Measurements from ENCODE around the gene GLG1.
"Not testable (repeated sequence)": the region's sequence is repeated elsewhere in the genome, so short reads cannot be mapped to it uniquely, and the experiment has no call there.

Gene GLG1

GRCh38 chr16:74540663-74541062, 66.3 kb downstream of the GLG1 start:
- H3K36me3 ChIP-seq (replicated peaks; ENCODE audit: low read depth, low read length); H3K4me2 ChIP-seq (ENCODE audit: low read length); H3K79me2 ChIP-seq (ENCODE audit: low read length); H3K27me3 ChIP-seq (ENCODE audit: low read depth, low read length); H3K4me3 ChIP-seq (ENCODE audit: low read length); H3K9me3 ChIP-seq (ENCODE audit: insufficient read depth, low read length); H3K9ac ChIP-seq (ENCODE audit: low read length); H4K20me1 ChIP-seq (ENCODE audit: insufficient read depth, low read length); H2AFZ ChIP-seq (ENCODE audit: low read depth, low read length); H3K4me1 ChIP-seq (ENCODE audit: low read length); H3K27ac ChIP-seq (ENCODE audit: low read length): not testable (repeated sequence)

GRCh38 chr16:74538801-74539200, 68.1 kb downstream of the GLG1 start:
- not testable (repeated sequence) for H3K27ac ChIP-seq (ENCODE audit: low read length); H3K9me3 ChIP-seq (ENCODE audit: insufficient read depth, low read length); H3K36me3 ChIP-seq (replicated peaks; ENCODE audit: low read depth, low read length); H2AFZ ChIP-seq (ENCODE audit: low read depth, low read length); H4K20me1 ChIP-seq (ENCODE audit: insufficient read depth, low read length); H3K27me3 ChIP-seq (ENCODE audit: low read depth, low read length); H3K9ac ChIP-seq (ENCODE audit: low read length); H3K4me3 ChIP-seq (ENCODE audit: low read length); H3K4me1 ChIP-seq (ENCODE audit: low read length); H3K4me2 ChIP-seq (ENCODE audit: low read length); H3K79me2 ChIP-seq (ENCODE audit: low read length)

GRCh38 chr16:74537746-74538145, 69.2 kb downstream of the GLG1 start:
- H3K27ac ChIP-seq (ENCODE audit: low read length); H4K20me1 ChIP-seq (ENCODE audit: insufficient read depth, low read length); H3K9ac ChIP-seq (ENCODE audit: low read length); H3K4me3 ChIP-seq (ENCODE audit: low read length); H3K9me3 ChIP-seq (ENCODE audit: insufficient read depth, low read length); H3K36me3 ChIP-seq (replicated peaks; ENCODE audit: low read depth, low read length); H3K4me1 ChIP-seq (ENCODE audit: low read length); H3K4me2 ChIP-seq (ENCODE audit: low read length); H3K79me2 ChIP-seq (ENCODE audit: low read length); H2AFZ ChIP-seq (ENCODE audit: low read depth, low read length); H3K27me3 ChIP-seq (ENCODE audit: low read depth, low read length): not testable (repeated sequence)

GRCh38 chr16:74534650-74535049, 72.3 kb downstream of the GLG1 start:
- not testable (repeated sequence) for H3K36me3 ChIP-seq (replicated peaks; ENCODE audit: low read depth, low read length); H2AFZ ChIP-seq (ENCODE audit: low read depth, low read length); H3K4me1 ChIP-seq (ENCODE audit: low read length); H3K79me2 ChIP-seq (ENCODE audit: low read length); H3K9ac ChIP-seq (ENCODE audit: low read length); H4K20me1 ChIP-seq (ENCODE audit: insufficient read depth, low read length); H3K4me2 ChIP-seq (ENCODE audit: low read length); H3K9me3 ChIP-seq (ENCODE audit: insufficient read depth, low read length); H3K27me3 ChIP-seq (ENCODE audit: low read depth, low read length); H3K27ac ChIP-seq (ENCODE audit: low read length); H3K4me3 ChIP-seq (ENCODE audit: low read length)

- Histone ChIP-seq H3K27me3 (ENCODE audit: low read depth, low read length) (no peaks in the 10 kb centered on the region), H3K4me3 (ENCODE audit: low read length) (no peak overlapping the region), H3K4me1 (ENCODE audit: low read length) (peaks cover 10% of the 10 kb centered on the region), H3K36me3 (replicated peaks; ENCODE audit: low read depth, low read length) (peaks cover 12% of the 10 kb centered on the region), H3K79me2 (ENCODE audit: low read length) (no peaks in the 10 kb centered on the region), H2AFZ (ENCODE audit: low read depth, low read length) (no peak overlapping the region), H4K20me1 (ENCODE audit: insufficient read depth, low read length) (0 out of 2 replicates have a peak, but pooled peaks cover 4% of the 10 kb centered on the region), H3K27ac (ENCODE audit: low read length) (no peak overlapping the region), H3K9ac (ENCODE audit: low read length) (no peak overlapping the region), H3K4me2 (ENCODE audit: low read length) (no peak overlapping the region), H3K9me3 (ENCODE audit: insufficient read depth, low read length) (no peaks in the 10 kb centered on the region)
- no peak for TF ChIP-seq CTCF (IDR thresholded peaks at IDR 0.05; ENCODE audit: low read depth, low read length)
- TF ChIP-seq EZH2phosphoT487 (IDR thresholded peaks at IDR 0.05; ENCODE audit: low read depth) = no peak
Measured at GRCh38 chr16:74524926-74525325, 82.0 kb downstream of the GLG1 start.

GRCh38 chr16:74524117-74524516, 82.8 kb downstream of the GLG1 start:
- no peak overlapping the region for H3K4me2 ChIP-seq (ENCODE audit: low read length)
- no peak for TF ChIP-seq CTCF (IDR thresholded peaks at IDR 0.05; ENCODE audit: low read depth, low read length)
- no peak for TF ChIP-seq EZH2phosphoT487 (IDR thresholded peaks at IDR 0.05; ENCODE audit: low read depth)
- no peaks in the 10 kb centered on the region for H3K9me3 ChIP-seq (ENCODE audit: insufficient read depth, low read length)
- 0 out of 2 replicates have a peak, but pooled peaks cover 4% of the 10 kb centered on the region for H4K20me1 ChIP-seq (ENCODE audit: insufficient read depth, low read length)
- no peaks in the 10 kb centered on the region for H3K79me2 ChIP-seq (ENCODE audit: low read length)
- peaks cover 12% of the 10 kb centered on the region for H3K36me3 ChIP-seq (replicated peaks; ENCODE audit: low read depth, low read length)
- H3K4me1 ChIP-seq (ENCODE audit: low read length) = peaks cover 16% of the 10 kb centered on the region
- H3K27me3 ChIP-seq (ENCODE audit: low read depth, low read length) = no peaks in the 10 kb centered on the region
- no peak overlapping the region for H3K27ac ChIP-seq (ENCODE audit: low read length)
- H3K9ac ChIP-seq (ENCODE audit: low read length) = no peak overlapping the region
- no peak overlapping the region for H2AFZ ChIP-seq (ENCODE audit: low read depth, low read length)
- H3K4me3 ChIP-seq (ENCODE audit: low read length) = no peak overlapping the region

GRCh38 chr16:74523706-74524105, 83.2 kb downstream of the GLG1 start:
- H3K79me2 ChIP-seq (ENCODE audit: low read length); H3K9me3 ChIP-seq (ENCODE audit: insufficient read depth, low read length); H3K9ac ChIP-seq (ENCODE audit: low read length); H4K20me1 ChIP-seq (ENCODE audit: insufficient read depth, low read length); H3K4me2 ChIP-seq (ENCODE audit: low read length); H3K4me3 ChIP-seq (ENCODE audit: low read length); H2AFZ ChIP-seq (ENCODE audit: low read depth, low read length); H3K27me3 ChIP-seq (ENCODE audit: low read depth, low read length); H3K27ac ChIP-seq (ENCODE audit: low read length): not testable (repeated sequence)
- Histone ChIP-seq H3K36me3 (replicated peaks; ENCODE audit: low read depth, low read length) (peaks cover 12% of the 10 kb centered on the region), H3K4me1 (ENCODE audit: low read length) (peaks cover 16% of the 10 kb centered on the region)
